HPDE6-E6E7 (cell line): ENCODE data around the gene PDE1A.

Experiments used
- DNase-seq: peaks from one replicate; pipeline ENCODE4 v3.0.0; 2011; ENCODE audit warnings: missing footprints; ENCODE audit errors: extremely low spot score

PDE1A gene

DNA sequence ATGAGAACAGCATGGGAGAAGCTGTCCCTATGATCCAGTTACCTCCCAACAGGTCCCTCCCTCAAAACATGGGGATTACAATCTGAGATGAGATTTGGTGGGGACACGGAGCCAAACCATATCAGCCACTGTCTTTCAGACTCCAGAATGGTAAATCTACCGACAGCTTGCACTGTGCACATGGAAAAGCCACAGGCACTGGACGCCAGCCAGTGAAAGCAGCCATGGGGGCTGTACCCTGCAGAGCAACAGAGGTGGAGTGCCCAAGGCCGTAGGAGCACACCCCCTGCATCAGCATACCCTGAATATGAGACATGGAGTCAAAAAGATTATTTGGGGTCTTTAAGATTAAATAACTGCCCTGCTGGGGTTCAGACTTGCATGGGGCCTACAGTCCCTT lies 218.4 kb downstream of the PDE1A start:
- no peak for DNase-seq

GRCh38 chr2:182207049-182207746 lies 219.6 kb downstream of the PDE1A start:
- no peak for DNase-seq

- DNase-seq: no peak
These were observed 229.3 kb downstream of the PDE1A start for GRCh38 chr2:182197529-182197928.

- DNase-seq: no peak
These were observed 233.5 kb downstream of the PDE1A start for GRCh38 chr2:182193291-182193690.

- no peak for DNase-seq
These were observed 235.8 kb downstream of the PDE1A start for GRCh38 chr2:182191061-182191460.

DNA sequence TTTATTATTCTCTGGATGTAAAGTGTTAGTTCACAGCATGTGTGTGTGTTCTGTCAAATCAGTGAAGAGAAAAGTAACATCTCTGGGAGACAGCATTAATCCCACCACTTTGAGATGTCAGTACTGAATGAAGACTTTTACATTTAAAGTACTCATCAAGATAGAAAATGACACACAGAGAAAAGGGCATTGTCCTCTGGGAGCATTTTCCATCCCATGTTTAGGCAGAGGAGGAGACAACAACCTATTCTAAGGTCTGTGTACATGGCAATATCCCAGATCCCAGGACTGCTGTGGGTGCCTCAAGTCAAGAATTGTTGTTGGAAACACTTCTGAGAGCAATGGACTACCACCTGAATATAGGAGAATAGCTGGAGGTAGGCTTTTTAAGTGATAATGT lies 239.7 kb downstream of the PDE1A start:
- no peak for DNase-seq

DNA sequence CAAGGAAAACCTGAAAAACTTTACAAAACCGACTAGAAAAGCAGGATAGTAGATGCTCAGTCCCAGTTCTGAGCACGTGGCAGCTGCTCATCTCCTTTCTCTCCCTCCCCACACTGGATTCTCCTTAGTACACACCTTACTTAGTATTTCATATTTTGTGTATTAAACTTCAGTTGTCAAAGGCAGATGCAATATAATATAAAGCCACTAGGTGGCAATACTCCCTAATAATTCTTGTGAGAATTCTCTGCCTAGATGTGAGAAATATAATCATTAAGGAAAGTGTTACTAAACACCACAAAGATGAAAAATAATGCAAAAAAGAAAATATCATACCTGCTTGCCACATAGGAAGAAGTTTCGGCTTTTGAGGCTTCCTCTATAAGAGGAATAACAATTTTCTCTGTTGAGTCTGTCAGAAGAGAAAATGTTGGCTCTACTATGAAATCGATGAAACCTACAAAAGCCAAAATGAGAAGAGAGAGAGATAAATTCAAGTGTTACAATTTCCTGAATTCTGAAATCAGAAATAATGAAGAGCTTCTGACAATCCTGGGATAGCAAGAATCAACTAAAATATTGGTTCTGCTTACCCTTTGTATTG lies 240.6 kb downstream of the PDE1A start:
- DNase-seq: no peak

- no peak for DNase-seq
These were observed 244.4 kb downstream of the PDE1A start for GRCh38 chr2:182182436-182182835.

DNA sequence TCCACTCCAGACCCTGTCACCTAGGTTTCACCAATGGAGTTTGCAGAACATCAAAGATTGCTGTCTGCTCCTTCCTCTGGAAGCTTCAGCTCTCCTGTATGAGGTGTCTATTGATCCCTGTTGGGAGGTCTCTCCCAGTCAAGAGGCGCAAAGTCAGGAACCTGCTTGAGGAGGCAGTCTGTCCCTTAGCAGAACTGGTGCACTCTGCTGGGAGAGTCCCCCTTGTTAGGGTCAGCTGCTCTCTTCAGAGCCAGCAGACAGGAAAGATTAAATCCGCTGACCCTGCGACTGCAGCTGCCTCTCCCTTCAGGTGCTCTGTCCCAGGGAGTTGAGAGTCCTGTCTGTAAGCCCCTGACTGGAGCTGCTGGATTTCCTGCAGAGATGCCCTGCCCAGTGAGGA lies 245.5 kb downstream of the PDE1A start:
- no peak for DNase-seq

DNA sequence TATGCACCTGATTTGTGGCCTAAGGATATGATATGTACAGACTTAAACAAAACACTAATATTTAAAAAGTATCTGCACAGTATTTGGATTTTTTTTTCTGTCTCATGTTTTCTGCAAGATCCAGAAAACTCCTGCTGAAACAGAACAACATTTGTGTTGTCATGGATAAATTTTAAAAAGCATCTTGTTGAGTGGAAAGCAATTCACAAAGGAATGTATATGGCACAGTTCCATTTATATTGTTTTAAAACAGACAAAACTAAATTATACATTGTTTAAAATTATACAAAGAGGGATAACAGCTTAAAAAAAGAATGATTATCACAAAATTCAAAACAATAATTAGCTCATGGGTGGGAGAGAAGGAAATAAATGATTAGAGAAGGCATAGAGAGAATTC lies 247.7 kb downstream of the PDE1A start:
- no peak for DNase-seq

GRCh38 chr2:182173944-182174622 lies 252.8 kb downstream of the PDE1A start:
- DNase-seq: no peak

GRCh38 chr2:182170341-182170740 lies 256.5 kb downstream of the PDE1A start:
- no peak for DNase-seq

- DNase-seq: no peak
These were observed 259.0 kb downstream of the PDE1A start for GRCh38 chr2:182167882-182168281.

DNA sequence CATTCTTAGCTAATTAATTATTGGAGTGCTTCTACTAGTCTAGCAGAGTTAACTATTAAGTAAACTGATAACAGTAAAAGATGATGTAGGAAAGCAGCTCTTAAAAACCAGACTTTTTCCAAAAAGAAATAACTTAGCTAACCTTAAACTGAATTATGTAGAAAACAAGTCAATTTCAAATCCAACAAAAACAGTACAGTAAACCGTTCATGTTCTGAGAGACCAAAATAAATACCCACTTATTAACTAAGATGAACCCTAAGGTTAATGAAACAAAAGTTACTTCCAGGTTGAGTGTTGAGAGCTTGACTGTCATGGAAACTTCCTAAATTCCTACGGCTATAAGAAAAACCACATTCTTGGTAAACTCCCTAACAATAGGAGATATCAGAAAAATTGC lies 260.0 kb downstream of the PDE1A start:
- no peak for DNase-seq

DNA sequence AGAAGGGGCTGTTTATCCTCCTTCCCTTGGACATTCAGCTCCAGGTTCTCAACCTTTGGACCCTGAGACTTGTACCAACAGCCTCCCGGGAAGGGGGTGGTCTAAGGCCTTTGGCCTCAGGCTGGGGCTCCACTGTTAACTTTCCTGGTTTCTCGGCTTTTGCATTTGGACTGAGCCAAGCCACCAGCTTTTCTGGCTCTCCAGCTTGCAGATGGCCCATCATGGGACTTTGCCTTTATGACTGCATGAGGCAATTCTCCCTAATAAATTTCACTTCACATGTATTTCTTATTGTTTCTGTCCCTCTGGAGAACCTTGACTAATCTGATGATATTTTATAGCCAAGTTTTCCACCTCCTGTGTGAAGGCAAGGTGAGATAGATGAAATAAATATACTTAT lies 260.4 kb downstream of the PDE1A start:
- no peak for DNase-seq

GRCh38 chr2:182165202-182165601 lies 261.6 kb downstream of the PDE1A start:
- DNase-seq: no peak

DNA sequence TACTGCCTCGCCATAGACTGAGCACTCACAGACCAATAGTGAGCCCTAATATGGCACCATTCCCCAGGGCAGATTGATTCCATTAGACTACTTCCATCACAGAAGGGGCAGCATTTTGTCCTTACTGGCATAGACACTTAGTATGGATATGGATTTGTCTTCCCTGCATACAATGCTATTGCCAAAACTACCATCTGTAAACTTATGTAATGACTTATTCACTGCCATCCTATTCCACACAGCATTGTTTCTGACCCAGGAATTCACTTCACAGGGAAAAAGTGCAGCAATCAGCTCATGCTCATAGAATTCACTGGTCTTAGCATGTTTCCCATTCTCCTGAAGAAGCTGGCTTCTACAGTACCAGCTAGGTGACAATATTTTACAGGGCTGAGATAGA lies 262.1 kb downstream of the PDE1A start:
- no peak for DNase-seq

GRCh38 chr2:182163878-182164277 lies 263.0 kb downstream of the PDE1A start:
- DNase-seq: no peak

DNA sequence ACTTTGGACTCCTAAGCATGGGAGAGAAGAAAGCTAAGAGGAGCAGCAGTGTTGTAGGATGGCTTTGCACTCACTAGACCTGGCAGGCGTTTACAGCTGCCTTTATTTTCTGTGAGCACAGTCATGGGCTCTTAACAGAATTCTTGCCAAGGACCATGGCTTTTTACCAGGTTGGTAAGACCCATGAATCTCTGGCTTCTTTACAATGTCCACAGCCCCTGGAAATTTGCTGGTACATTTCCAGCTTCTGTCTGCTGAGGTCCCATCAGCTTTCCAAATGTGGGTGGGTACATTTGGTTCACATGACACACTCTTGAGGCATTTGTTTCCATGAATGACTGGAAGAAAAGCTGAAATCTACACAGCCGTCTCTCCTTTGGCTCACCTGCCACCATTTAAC lies 278.5 kb downstream of the PDE1A start:
- DNase-seq: no peak

- no peak for DNase-seq
These were observed 282.1 kb downstream of the PDE1A start for GRCh38 chr2:182144776-182145165.

GRCh38 chr2:182144041-182144775 lies 282.6 kb downstream of the PDE1A start:
- no peak for DNase-seq

DNA sequence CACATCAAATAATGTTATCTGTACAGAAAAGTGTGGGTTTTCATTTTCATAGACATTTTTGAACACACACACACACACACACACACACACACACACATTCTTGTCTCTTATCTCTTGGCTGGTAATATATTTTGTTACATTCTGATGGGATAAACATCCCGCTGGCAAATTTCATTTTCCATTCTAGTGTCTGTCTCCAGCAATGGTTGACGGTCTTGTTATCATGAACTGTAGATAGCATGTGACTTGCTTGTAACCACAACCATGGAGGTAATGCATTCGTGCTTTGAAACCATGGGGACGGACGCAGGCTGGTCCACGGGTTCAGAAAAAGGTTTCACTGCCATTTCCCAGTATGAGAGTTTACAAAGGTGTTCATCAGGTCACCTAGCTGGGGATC lies 284.8 kb downstream of the PDE1A start:
- DNase-seq: no peak

- DNase-seq: no peak
These were observed 292.6 kb downstream of the PDE1A start for GRCh38 chr2:182134201-182134600.
